ENCODE results near the gene RIPK4. TPM values are rescaled to one million over a fixed set of nuclear protein-coding genes. Genes with fewer than 3 reads are reported as not detected.
A peak's percentile ranks its signal among the peaks of the same experiment; 100 is the strongest.

Gene RIPK4
- total and polyA plus RNA-seq, 9 donors, result 0.16 to 1.8 (median 0.31) TPM

DNA sequence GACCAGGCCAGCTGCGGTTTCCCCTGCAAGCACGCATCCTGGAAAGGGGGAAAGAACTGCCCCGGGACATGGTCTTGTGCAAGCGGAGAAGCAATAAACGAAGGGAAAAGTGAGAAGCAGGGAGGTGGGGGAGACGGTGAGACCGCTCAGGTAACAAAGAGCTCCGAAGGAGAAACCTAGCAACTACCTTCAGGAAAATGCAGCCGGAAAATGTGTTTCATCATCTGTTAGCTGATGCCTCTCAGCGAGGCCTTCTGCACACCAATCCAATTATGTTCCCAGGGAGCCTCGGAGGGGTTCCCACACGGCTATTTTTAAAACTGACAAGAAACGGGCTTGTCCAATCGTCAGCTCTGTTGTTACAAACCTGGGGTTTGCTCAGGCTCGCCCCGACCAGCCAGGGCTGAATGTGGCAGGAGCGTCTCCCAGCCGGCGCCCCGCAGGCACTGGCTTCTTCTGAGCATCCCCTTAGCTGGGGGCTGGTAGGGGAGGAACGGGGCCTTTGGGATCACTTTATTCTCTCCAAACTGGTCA lies 3.4 kb downstream of the RIPK4 start:
- no peak overlapping the region for H3K4me3 ChIP-seq (ENCODE audit: low read length)
- peaks cover 81% of the 10 kb centered on the region for H3K27me3 ChIP-seq (ENCODE audit: control insufficient read depth, insufficient read depth, low read length)
- WGBS (ENCODE audit: insufficient coverage), result 35% methylated on average over 16 of the region's 21 CpGs
- H3K9me3 ChIP-seq (replicated peaks; ENCODE audit: control insufficient read depth, low read depth, low read length), result no peaks in the 10 kb centered on the region
- no peak overlapping the region for H3K27ac ChIP-seq (ENCODE audit: low read length)
- DNase-seq, result no peak
- H3K36me3 ChIP-seq (ENCODE audit: control insufficient read depth, insufficient read depth, low read length), result no peaks in the 10 kb centered on the region
- H3K4me1 ChIP-seq (ENCODE audit: control insufficient read depth, insufficient read depth, low read length), result peaks cover 34% of the 10 kb centered on the region

DNA sequence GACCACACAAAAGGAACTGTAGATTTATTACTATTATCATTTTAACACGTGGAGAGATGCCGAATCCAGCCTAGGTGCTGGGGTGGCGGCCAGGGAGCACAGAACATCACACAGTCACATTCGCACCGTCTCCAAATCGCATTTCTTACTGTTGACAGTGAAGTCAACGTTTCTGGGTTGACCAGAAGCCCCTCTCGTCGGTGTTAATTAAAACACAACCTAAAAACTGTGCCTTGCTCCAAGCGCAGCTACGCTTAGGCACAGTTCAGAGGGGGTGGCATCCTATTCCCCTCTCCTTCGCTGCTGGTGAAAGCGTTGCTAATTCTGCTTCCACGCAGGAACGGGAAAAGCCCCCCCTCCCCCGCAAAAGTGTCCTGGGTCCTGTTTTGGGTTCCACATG lies 4.1 kb downstream of the RIPK4 start:
- no peaks in the 10 kb centered on the region for H3K36me3 ChIP-seq (ENCODE audit: control insufficient read depth, insufficient read depth, low read length)
- DNase-seq, result no peak
- no peak overlapping the region for H3K27ac ChIP-seq (ENCODE audit: low read length)
- no peaks in the 10 kb centered on the region for H3K9me3 ChIP-seq (replicated peaks; ENCODE audit: control insufficient read depth, low read depth, low read length)
- 36% methylated on average over 14 of the region's 16 CpGs for WGBS (ENCODE audit: insufficient coverage)
- H3K27me3 ChIP-seq (ENCODE audit: control insufficient read depth, insufficient read depth, low read length), result peaks cover 74% of the 10 kb centered on the region
- peaks cover 27% of the 10 kb centered on the region for H3K4me1 ChIP-seq (ENCODE audit: control insufficient read depth, insufficient read depth, low read length)
- H3K4me3 ChIP-seq (ENCODE audit: low read length), result no peak overlapping the region

DNA sequence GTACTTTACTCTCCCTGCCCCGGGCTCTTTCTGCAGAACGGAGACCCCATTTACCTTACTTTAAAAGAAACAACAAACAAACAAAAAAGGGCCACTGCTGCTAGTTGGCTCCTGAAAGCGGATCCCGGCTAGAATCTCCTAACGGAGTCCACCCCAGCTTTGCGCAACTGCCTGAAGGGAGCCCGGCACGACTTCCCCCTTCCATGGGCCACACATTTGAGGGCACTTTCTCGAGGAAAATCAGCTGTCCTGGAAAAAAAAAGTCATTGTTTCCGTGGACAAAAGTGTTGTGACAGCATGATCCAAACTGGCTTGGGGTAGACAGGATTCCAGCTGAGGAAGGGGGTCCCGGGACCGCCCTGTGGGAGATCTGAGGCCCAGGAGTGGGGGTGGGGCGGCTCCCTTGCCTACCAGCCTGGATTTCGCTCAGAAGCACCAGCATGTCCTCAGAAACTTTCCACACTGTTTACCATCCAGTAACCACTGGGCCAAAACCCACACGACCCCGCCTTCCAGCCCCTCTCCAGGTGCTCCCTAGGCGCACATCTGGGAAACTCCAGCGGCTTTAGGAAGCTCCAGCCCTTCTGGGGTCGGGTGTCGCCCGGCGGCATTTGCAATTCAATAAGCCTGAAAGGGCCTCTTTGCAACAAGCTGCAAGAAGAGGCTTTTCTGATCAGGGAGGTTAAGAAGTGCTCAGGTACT lies 4.8 kb downstream of the RIPK4 start:
- Histone ChIP-seq H3K4me3 (ENCODE audit: low read length) (no peak overlapping the region), H3K27me3 (ENCODE audit: control insufficient read depth, insufficient read depth, low read length) (peaks cover 68% of the 10 kb centered on the region), H3K36me3 (ENCODE audit: control insufficient read depth, insufficient read depth, low read length) (no peaks in the 10 kb centered on the region), H3K27ac (ENCODE audit: low read length) (no peak overlapping the region), H3K9me3 (replicated peaks; ENCODE audit: control insufficient read depth, low read depth, low read length) (no peaks in the 10 kb centered on the region), H3K4me1 (ENCODE audit: control insufficient read depth, insufficient read depth, low read length) (peaks cover 25% of the 10 kb centered on the region)
- DNase-seq, result peak; percentile 47
- WGBS (ENCODE audit: insufficient coverage), result 19% methylated on average over 7 of the region's 22 CpGs

DNA sequence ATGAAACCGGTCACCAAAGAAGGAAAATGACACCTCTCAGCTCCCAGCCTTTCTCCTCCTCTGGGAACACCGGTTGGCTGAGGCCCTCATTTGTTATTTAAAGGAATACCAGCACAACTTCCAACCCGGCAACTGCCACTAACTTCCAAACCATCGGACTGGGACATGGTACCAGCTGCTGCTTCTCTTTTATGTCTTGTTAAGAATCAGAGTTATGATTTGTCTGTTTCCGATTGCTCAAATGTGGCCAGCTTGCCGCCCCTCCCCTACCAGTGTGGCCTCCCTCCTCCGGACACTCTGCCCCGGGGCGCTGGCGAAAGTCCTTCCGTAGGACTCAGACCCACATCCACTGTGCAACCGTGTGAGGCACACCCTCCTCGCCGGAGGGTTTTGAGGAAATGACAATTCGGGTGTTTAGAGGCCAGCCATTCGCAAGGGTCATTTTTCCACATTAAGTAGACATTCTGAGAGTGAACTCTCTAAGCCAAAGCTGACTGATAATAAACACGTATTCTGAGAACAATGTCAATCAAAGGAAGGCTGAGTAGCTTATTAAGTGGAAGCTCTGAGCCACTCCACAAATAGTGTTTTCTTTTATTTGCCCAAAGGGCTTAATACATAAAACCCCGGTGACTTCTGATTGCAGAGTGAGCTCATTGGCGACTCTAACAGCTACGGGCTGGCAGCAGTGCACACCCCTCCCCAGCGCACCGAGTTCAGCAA lies 5.5 kb downstream of the RIPK4 start:
- H3K36me3 ChIP-seq (ENCODE audit: control insufficient read depth, insufficient read depth, low read length), result no peaks in the 10 kb centered on the region
- H3K9me3 ChIP-seq (replicated peaks; ENCODE audit: control insufficient read depth, low read depth, low read length), result no peaks in the 10 kb centered on the region
- H3K4me1 ChIP-seq (ENCODE audit: control insufficient read depth, insufficient read depth, low read length), result peaks cover 17% of the 10 kb centered on the region
- H3K4me3 ChIP-seq (ENCODE audit: low read length), result no peak overlapping the region
- 21% methylated on average over 13 of the region's 22 CpGs for WGBS (ENCODE audit: insufficient coverage)
- peak; percentile 33 for DNase-seq
- H3K27me3 ChIP-seq (ENCODE audit: control insufficient read depth, insufficient read depth, low read length), result peaks cover 61% of the 10 kb centered on the region
- no peak overlapping the region for H3K27ac ChIP-seq (ENCODE audit: low read length)

DNA sequence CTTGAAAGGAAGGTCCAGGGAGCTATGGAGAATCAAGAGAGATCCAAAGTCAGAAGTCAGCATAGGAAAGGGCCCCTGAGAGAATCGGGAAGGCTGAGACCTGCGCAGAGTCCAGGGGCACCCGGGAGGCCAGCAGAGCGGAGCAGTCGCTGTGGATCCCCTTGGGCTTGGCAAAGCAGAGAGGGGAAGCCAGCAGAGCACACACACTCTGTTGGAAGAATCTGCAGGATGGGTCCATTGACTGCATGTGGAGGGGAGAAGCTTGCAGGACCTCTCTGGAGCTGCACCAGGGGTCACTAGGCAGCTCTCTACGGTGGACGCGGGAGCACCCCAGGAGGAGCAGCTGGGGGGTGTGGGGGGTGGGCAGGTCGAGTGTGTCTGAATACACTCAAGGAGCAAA lies 6.4 kb downstream of the RIPK4 start:
- Histone ChIP-seq H3K9me3 (replicated peaks; ENCODE audit: control insufficient read depth, low read depth, low read length) (no peaks in the 10 kb centered on the region), H3K4me3 (ENCODE audit: low read length) (no peak overlapping the region), H3K4me1 (ENCODE audit: control insufficient read depth, insufficient read depth, low read length) (peaks cover 17% of the 10 kb centered on the region), H3K27me3 (ENCODE audit: control insufficient read depth, insufficient read depth, low read length) (peaks cover 51% of the 10 kb centered on the region), H3K27ac (ENCODE audit: low read length) (no peak overlapping the region), H3K36me3 (ENCODE audit: control insufficient read depth, insufficient read depth, low read length) (no peaks in the 10 kb centered on the region)
- DNase-seq, result no peak
- 72% methylated on average over 9 of the region's 9 CpGs for WGBS (ENCODE audit: insufficient coverage)

DNA sequence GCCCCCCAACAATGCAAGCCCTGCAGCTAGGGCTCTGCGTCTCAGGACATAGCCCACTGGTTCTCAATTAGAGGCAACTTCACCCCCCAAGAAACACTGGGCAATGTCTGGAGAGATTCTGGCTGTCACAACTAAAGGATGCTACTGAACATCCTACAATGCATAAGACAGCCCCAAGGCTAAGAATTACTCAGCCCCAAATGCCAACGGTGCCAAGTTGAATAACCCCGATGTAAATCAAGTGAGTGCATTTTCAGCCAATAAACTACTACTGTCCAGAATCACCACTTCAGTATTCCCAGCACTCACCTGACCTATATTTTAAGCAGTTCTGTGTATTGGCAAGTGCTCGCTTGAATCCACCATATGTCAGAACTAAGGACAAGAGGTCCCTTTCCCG lies 6.9 kb downstream of the RIPK4 start:
- Histone ChIP-seq H3K4me1 (ENCODE audit: control insufficient read depth, insufficient read depth, low read length) (peaks cover 17% of the 10 kb centered on the region), H3K4me3 (ENCODE audit: low read length) (no peak overlapping the region), H3K27me3 (ENCODE audit: control insufficient read depth, insufficient read depth, low read length) (peaks cover 47% of the 10 kb centered on the region), H3K36me3 (ENCODE audit: control insufficient read depth, insufficient read depth, low read length) (no peaks in the 10 kb centered on the region), H3K9me3 (replicated peaks; ENCODE audit: control insufficient read depth, low read depth, low read length) (no peaks in the 10 kb centered on the region), H3K27ac (ENCODE audit: low read length) (no peak overlapping the region)
- DNase-seq, result no peak
- WGBS (ENCODE audit: insufficient coverage), result 95% methylated on average over 5 of the region's 5 CpGs

DNA sequence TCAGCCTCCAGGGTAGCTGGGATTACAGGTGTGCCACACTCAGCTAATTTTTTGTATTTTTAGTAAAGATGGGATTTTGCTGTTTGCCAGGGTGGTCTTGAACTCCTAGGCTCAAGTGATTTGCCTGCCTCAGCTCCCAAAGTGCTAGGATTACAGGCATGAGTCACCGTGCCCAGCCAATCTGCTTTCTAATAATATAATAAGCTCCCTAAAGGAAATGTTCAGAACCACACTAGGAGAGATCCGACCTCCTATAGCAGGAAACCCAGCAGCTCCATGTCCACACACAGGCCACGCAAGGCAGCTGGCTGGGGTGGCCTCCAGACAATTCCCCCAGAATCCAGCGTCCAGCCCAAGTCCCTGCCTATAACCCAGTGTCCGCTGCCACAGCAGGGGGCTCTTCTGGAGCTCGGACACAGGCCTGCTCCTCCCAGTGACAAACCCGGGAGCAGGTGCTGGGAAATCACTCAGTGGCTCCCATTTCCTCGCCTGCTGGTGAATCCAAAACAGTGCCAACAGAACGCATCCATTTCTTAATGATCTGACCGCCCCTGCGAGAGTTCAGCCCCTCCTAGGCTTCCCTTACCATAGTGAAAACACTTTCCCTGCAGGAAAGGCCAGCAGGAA lies 7.5 kb downstream of the RIPK4 start:
- no peak for DNase-seq
- no peaks in the 10 kb centered on the region for H3K9me3 ChIP-seq (replicated peaks; ENCODE audit: control insufficient read depth, low read depth, low read length)
- peaks cover 21% of the 10 kb centered on the region for H3K4me1 ChIP-seq (ENCODE audit: control insufficient read depth, insufficient read depth, low read length)
- no peak overlapping the region for H3K4me3 ChIP-seq (ENCODE audit: low read length)
- peaks cover 41% of the 10 kb centered on the region for H3K27me3 ChIP-seq (ENCODE audit: control insufficient read depth, insufficient read depth, low read length)
- 62% methylated on average over 11 of the region's 11 CpGs for WGBS (ENCODE audit: insufficient coverage)
- no peaks in the 10 kb centered on the region for H3K36me3 ChIP-seq (ENCODE audit: control insufficient read depth, insufficient read depth, low read length)
- no peak overlapping the region for H3K27ac ChIP-seq (ENCODE audit: low read length)

DNA sequence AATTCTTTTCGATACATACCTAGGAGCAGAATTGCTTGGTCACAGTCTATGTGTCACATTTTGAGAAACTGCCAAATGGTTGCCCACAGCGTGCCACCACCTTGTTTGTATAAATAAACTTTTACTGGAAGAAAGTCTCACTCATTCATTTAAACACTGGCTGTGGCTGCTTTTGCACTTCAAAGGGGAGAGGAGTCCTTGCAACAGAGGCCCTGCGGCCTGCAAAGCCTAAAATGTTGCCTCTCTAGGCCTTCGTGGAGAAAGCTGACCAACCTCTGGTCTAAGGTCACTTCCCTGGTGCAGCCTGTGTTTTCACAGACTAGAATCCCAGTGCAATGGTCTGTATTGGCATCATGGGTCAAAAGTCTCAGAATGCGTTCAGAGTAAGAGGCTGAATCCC lies 8.3 kb downstream of the RIPK4 start:
- Histone ChIP-seq H3K4me1 (ENCODE audit: control insufficient read depth, insufficient read depth, low read length) (peaks cover 28% of the 10 kb centered on the region), H3K4me3 (ENCODE audit: low read length) (no peak overlapping the region), H3K27me3 (ENCODE audit: control insufficient read depth, insufficient read depth, low read length) (peaks cover 33% of the 10 kb centered on the region), H3K27ac (ENCODE audit: low read length) (no peak overlapping the region), H3K9me3 (replicated peaks; ENCODE audit: control insufficient read depth, low read depth, low read length) (no peaks in the 10 kb centered on the region), H3K36me3 (ENCODE audit: control insufficient read depth, insufficient read depth, low read length) (no peaks in the 10 kb centered on the region)
- 79% methylated on average over 3 of the region's 5 CpGs for WGBS (ENCODE audit: insufficient coverage)
- no peak for DNase-seq

DNA sequence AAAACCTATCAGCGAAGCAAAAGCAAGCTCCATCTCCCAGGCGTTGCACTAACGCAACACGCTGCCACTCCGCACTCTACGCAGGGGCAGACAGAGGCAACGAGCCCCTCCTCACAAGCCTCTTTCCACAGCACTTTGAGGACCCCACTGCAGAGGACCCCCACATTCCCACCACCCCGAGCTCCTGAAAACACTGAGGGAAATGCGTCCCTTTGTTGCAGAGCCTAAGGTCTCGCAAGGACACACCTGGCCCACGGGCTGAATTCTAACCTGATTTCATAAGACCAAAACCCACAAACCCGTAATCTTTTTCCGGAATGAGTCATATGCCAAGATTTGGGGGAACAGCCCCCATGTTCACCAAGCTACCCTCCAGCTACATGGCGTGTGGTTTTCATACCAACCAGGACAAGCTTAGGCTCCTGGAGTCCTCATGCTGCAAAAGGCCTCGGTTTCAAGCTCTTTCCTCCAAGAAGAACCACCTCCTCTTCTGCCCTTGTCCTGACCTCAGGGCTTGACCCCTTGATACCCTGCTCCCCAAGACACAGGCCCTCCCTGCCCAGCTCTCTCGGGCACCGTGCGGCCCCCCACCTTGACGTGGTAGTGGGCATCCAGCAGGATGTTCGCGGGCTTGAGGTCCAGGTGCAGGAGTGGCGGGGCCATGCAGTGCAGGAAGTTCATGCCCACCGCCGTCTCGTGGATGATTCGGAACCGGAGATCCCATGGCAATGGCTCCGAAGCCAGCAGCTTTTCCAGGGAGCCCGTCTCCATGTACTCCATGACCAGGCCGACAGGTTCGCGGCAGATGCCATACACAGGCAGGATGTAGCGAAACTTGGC lies 10.7 kb downstream of the RIPK4 start:
- no peak overlapping the region for H3K4me3 ChIP-seq (ENCODE audit: low read length)
- no peak overlapping the region for H3K27ac ChIP-seq (ENCODE audit: low read length)
- H3K4me1 ChIP-seq (ENCODE audit: control insufficient read depth, insufficient read depth, low read length), result peaks cover 30% of the 10 kb centered on the region
- DNase-seq, result no peak
- no peaks in the 10 kb centered on the region for H3K36me3 ChIP-seq (ENCODE audit: control insufficient read depth, insufficient read depth, low read length)
- WGBS (ENCODE audit: insufficient coverage), result 95% methylated on average over 33 of the region's 33 CpGs
- no peaks in the 10 kb centered on the region for H3K9me3 ChIP-seq (replicated peaks; ENCODE audit: control insufficient read depth, low read depth, low read length)
- H3K27me3 ChIP-seq (ENCODE audit: control insufficient read depth, insufficient read depth, low read length), result peaks cover 20% of the 10 kb centered on the region
